OCI-LY1 (cell line): Measurements from ENCODE around the gene CRYZ.

Experiments used
- CTCF ChIP-seq: fragments of 200-600 bp; sonication (generic), shearing (Covaris generic); IDR thresholded peaks from 2 replicates; pipeline ENCODE4 v1.5.1; 2017; ENCODE audit warnings: mild to moderate bottlenecking, antibody characterized with exemption, low read length, moderate library complexity, mixed read lengths
- EZH2 ChIP-seq: fragments of 200-600 bp; sonication (generic), shearing (Covaris generic); IDR thresholded peaks from 2 replicates; pipeline ENCODE4 v1.8.0; 2017; ENCODE audit warnings: borderline replicate concordance, mixed run types, mild to moderate bottlenecking, antibody characterized with exemption, low read length, moderate library complexity, mixed read lengths

- no peak for TF ChIP-seq CTCF
- TF ChIP-seq EZH2 = no peak
These were observed at the start of gene CRYZ, which contains the start of gene TYW3 for GRCh38 chr1:74732960-74733603.
